HepG2 (cell line): ENCODE results near the gene SLC6A6. TPM values are rescaled to one million over a fixed set of nuclear protein-coding genes. Genes with fewer than 3 reads are reported as not detected.

Experiments used
- ATF1 ChIP-seq: IDR thresholded peaks from 2 replicates; pipeline ENCODE4 v1.6.1; 2016; ENCODE audit warnings: mild to moderate bottlenecking, control low read depth
- IKZF4 ChIP-seq: sonication (generic); formaldehyde crosslinking; IDR thresholded peaks from 2 replicates; pipeline ENCODE4 v1.5.1; 2020; ENCODE audit warnings: borderline replicate concordance, mild to moderate bottlenecking, low read depth, missing genetic modification reagents; ENCODE audit errors: not compliant biosample characterization
- MAFK ChIP-seq, 2 experiments: IDR thresholded peaks in 1 of 2; conservative IDR thresholded peaks in 1 of 2; 2 replicates each; pipeline ENCODE4 v1.6.1; 2011; ENCODE audit warnings: improper control_type of control experiment in 2 of 2, low read length in 2 of 2
- NAIF1 ChIP-seq: sonication (generic); formaldehyde crosslinking; IDR thresholded peaks from 2 replicates; pipeline ENCODE4 v1.5.0; 2020; ENCODE audit warnings: mild to moderate bottlenecking, missing genetic modification reagents, borderline replicate concordance
- NCOR1 ChIP-seq: fragments of 200-600 bp; sonication (generic); IDR thresholded peaks from 2 replicates; pipeline ENCODE4 v1.7.0; 2017; ENCODE audit warnings: antibody characterized with exemption, low read length, borderline replicate concordance
- RCOR2 ChIP-seq: IDR thresholded peaks from 2 replicates; pipeline ENCODE4 v1.6.1; 2016; ENCODE audit warnings: missing biosample characterization, missing genetic modification reagents
- SALL1 ChIP-seq: sonication (generic); formaldehyde crosslinking; IDR thresholded peaks from 2 replicates; pipeline ENCODE4 v1.8.0; 2022; ENCODE audit warnings: mild to moderate bottlenecking, missing genetic modification reagents
- SP2 ChIP-seq: sonication (generic); formaldehyde crosslinking; IDR thresholded peaks from 2 replicates; pipeline ENCODE4 v1.5.1; 2020; ENCODE audit warnings: mild to moderate bottlenecking, missing genetic modification reagents
- XRCC5 ChIP-seq: fragments of 200-400 bp; formaldehyde crosslinking; optimal IDR thresholded peaks from 2 replicates; pipeline ENCODE3; 2017; ENCODE audit warnings: mild to moderate bottlenecking, low read length
- ZNF34 ChIP-seq: sonication (generic); formaldehyde crosslinking; IDR thresholded peaks from 2 replicates; pipeline ENCODE4 v1.4.0; 2020; ENCODE audit warnings: mild to moderate bottlenecking, missing genetic modification reagents, borderline replicate concordance
- ZNF556 ChIP-seq: sonication (generic); formaldehyde crosslinking; IDR thresholded peaks from 2 replicates; pipeline ENCODE4 v1.4.0; 2020; ENCODE audit warnings: mild to moderate bottlenecking, missing genetic modification reagents, borderline replicate concordance
- polyA plus RNA-seq, 8 experiments: library from polyadenylated mRNA; depleted of rRNA in 3 of 8; stranded (reverse) in 7 of 8; unstranded in 1 of 8; fragments of >200 nt; fragmentation: Illumina TruSeq in 4 of 8; extraction: Trizol in 4 of 8; gene quantifications; 2 replicates each; pipeline versions ENCODE4 v1.2.1 to v1.2.3, GENCODE V29; 2011 to 2016; ENCODE audit warnings: low read depth in 4 of 8, missing spikeins in 1 of 8, mixed read lengths in 1 of 8; ENCODE audit not compliant: insufficient read depth in 1 of 8
- total RNA-seq, 5 experiments: library from RNA; depleted of rRNA; stranded (reverse); fragments of >200 nt; fragmentation: Illumina TruSeq; extraction: Trizol; gene quantifications; 2 replicates each; pipeline ENCODE4 v1.2.3, GENCODE V29; 2016; ENCODE audit warnings: low read depth in 1 of 5
- TF ChIP-seq, protein P1 (sequence below): sonication (generic); formaldehyde crosslinking; IDR thresholded peaks from 2 replicates; pipeline ENCODE4 v1.9.0; 2021; ENCODE audit warnings: mild to moderate bottlenecking, missing genetic modification reagents
- TF ChIP-seq, protein P2 (sequence below): sonication (generic); formaldehyde crosslinking; IDR thresholded peaks from 2 replicates; pipeline ENCODE4 v1.9.0; 2021; ENCODE audit warnings: missing genetic modification reagents, mild to moderate bottlenecking, borderline replicate concordance
- TF ChIP-seq, protein P3 (sequence below): sonication (generic); formaldehyde crosslinking; IDR thresholded peaks from 2 replicates; pipeline ENCODE4 v1.5.1; 2020; ENCODE audit warnings: mild to moderate bottlenecking, moderate library complexity, missing genetic modification reagents
- TF ChIP-seq, protein P4 (sequence below): sonication (generic); formaldehyde crosslinking; IDR thresholded peaks from 2 replicates; pipeline ENCODE4 v1.5.0; 2020; ENCODE audit warnings: missing genetic modification reagents

The SLC6A6 gene
- total and polyA plus RNA-seq, 2 of the 13 experiments (the other 11 are each of a cell fraction or from before 2014, with no cell fraction given) = 14.1 to 20.7 TPM

DNA sequence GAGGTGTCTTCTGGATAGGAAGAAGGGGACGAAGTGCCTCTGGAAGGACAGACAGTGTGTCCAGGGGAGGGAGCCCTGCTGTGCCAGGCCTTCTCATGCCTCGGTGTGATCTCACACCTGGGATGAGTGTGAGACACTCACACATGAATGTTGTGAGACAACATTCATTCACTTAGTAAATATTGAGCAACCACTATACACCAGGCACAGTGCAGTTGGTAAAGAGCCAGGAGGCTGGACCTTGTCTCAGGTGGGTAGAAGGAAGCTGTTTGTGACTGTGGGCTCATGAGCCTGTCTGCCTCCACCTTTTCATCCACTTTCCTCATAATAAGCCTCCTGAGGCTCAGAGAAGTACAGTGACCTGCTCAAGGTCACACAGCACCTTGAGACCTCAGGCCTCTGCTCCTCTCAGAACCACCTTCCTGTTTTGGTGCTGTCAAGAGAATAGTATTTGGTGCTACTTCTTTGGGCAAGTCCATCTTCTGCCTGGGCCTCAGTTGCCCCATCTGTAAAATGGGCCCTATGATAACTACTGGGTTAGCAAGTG, 20.9 kb downstream of the SLC6A6 start (continued):
- TF ChIP-seq, protein P1, sequence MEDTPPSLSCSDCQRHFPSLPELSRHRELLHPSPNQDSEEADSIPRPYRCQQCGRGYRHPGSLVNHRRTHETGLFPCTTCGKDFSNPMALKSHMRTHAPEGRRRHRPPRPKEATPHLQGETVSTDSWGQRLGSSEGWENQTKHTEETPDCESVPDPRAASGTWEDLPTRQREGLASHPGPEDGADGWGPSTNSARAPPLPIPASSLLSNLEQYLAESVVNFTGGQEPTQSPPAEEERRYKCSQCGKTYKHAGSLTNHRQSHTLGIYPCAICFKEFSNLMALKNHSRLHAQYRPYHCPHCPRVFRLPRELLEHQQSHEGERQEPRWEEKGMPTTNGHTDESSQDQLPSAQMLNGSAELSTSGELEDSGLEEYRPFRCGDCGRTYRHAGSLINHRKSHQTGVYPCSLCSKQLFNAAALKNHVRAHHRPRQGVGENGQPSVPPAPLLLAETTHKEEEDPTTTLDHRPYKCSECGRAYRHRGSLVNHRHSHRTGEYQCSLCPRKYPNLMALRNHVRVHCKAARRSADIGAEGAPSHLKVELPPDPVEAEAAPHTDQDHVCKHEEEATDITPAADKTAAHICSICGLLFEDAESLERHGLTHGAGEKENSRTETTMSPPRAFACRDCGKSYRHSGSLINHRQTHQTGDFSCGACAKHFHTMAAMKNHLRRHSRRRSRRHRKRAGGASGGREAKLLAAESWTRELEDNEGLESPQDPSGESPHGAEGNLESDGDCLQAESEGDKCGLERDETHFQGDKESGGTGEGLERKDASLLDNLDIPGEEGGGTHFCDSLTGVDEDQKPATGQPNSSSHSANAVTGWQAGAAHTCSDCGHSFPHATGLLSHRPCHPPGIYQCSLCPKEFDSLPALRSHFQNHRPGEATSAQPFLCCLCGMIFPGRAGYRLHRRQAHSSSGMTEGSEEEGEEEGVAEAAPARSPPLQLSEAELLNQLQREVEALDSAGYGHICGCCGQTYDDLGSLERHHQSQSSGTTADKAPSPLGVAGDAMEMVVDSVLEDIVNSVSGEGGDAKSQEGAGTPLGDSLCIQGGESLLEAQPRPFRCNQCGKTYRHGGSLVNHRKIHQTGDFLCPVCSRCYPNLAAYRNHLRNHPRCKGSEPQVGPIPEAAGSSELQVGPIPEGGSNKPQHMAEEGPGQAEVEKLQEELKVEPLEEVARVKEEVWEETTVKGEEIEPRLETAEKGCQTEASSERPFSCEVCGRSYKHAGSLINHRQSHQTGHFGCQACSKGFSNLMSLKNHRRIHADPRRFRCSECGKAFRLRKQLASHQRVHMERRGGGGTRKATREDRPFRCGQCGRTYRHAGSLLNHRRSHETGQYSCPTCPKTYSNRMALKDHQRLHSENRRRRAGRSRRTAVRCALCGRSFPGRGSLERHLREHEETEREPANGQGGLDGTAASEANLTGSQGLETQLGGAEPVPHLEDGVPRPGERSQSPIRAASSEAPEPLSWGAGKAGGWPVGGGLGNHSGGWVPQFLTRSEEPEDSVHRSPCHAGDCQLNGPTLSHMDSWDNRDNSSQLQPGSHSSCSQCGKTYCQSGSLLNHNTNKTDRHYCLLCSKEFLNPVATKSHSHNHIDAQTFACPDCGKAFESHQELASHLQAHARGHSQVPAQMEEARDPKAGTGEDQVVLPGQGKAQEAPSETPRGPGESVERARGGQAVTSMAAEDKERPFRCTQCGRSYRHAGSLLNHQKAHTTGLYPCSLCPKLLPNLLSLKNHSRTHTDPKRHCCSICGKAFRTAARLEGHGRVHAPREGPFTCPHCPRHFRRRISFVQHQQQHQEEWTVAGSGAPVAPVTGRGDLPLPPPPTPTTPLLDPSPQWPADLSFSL (CRISPR knock-in tag) = peak; percentile 94
- TF ChIP-seq RCOR2 (CRISPR knock-in tag) = peak; percentile 63; the same call in 1 of the 2 replicates
- TF ChIP-seq ATF1 (CRISPR knock-in tag) = no peak
- peak; percentile 87 for TF ChIP-seq SALL1 (CRISPR knock-in tag)
- TF ChIP-seq, protein P2, sequence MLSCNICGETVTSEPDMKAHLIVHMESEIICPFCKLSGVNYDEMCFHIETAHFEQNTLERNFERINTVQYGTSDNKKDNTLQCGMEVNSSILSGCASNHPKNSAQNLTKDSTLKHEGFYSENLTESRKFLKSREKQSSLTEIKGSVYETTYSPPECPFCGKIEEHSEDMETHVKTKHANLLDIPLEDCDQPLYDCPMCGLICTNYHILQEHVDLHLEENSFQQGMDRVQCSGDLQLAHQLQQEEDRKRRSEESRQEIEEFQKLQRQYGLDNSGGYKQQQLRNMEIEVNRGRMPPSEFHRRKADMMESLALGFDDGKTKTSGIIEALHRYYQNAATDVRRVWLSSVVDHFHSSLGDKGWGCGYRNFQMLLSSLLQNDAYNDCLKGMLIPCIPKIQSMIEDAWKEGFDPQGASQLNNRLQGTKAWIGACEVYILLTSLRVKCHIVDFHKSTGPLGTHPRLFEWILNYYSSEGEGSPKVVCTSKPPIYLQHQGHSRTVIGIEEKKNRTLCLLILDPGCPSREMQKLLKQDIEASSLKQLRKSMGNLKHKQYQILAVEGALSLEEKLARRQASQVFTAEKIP (CRISPR knock-in tag) = no peak
- no peak for TF ChIP-seq MAFK (conservative IDR thresholded peaks at IDR 0.05 in 1 of 2, IDR thresholded peaks at IDR 0.05 in 1 of 2; ENCODE audit: low read length in 2 of 2)
- TF ChIP-seq, protein P3, sequence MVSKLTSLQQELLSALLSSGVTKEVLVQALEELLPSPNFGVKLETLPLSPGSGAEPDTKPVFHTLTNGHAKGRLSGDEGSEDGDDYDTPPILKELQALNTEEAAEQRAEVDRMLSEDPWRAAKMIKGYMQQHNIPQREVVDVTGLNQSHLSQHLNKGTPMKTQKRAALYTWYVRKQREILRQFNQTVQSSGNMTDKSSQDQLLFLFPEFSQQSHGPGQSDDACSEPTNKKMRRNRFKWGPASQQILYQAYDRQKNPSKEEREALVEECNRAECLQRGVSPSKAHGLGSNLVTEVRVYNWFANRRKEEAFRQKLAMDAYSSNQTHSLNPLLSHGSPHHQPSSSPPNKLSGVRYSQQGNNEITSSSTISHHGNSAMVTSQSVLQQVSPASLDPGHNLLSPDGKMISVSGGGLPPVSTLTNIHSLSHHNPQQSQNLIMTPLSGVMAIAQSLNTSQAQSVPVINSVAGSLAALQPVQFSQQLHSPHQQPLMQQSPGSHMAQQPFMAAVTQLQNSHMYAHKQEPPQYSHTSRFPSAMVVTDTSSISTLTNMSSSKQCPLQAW = no peak; the same call in none of the 2 replicates
- TF ChIP-seq ZNF556 = peak; percentile 49; the same call in 1 of the 2 replicates
- TF ChIP-seq, protein P4, sequence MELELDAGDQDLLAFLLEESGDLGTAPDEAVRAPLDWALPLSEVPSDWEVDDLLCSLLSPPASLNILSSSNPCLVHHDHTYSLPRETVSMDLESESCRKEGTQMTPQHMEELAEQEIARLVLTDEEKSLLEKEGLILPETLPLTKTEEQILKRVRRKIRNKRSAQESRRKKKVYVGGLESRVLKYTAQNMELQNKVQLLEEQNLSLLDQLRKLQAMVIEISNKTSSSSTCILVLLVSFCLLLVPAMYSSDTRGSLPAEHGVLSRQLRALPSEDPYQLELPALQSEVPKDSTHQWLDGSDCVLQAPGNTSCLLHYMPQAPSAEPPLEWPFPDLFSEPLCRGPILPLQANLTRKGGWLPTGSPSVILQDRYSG (CRISPR knock-in tag) = no peak
- TF ChIP-seq NAIF1 = no peak
- peak; percentile 49; the same call in 1 of the 2 replicates for TF ChIP-seq NCOR1
- TF ChIP-seq ZNF34 = no peak
- no peak for TF ChIP-seq IKZF4
- TF ChIP-seq XRCC5 = peak; percentile 20
- TF ChIP-seq SP2 (CRISPR knock-in tag) = no peak
